HepG2 (cell line): ENCODE data around the gene CTNNA2. TPM values are rescaled to one million over a fixed set of nuclear protein-coding genes. Genes with fewer than 3 reads are reported as not detected.
A peak's percentile ranks its signal among the peaks of the same experiment; 100 is the strongest.

Experiments used
- ATAC-seq: fragments of 200-7000 bp; cut with Tn5 transposase; 3 replicates; pipeline ENCODE4 v1.9.1; 2020; ENCODE audit warnings: mild to moderate bottlenecking, moderate library complexity
- BruUV-seq: library from RNA; stranded (reverse); fragments of 400-500 nt; replicated peaks from 2 replicates; lab custom pipeline; 2021; lab: Mats Ljungman, UMichigan
- CTCF ChIA-PET: fragments of 300-600 bp; formaldehyde crosslinking; extraction: SDS; loops from one replicate; lab custom pipeline; 2021; ENCODE audit warnings: low total read pairs, inconsistent platforms, low intra/inter-chr PET ratio; lab: Yijun Ruan, JAX
- POLR2A ChIA-PET: fragments of 350-600 bp; sonication (Branson Sonifier 250); formaldehyde crosslinking; loops from one replicate; lab custom pipeline; 2020; ENCODE audit warnings: antibody characterized with exemption, inconsistent platforms; lab: Yijun Ruan, JAX
- DNase-seq: peaks from one replicate; pipeline ENCODE4 v3.0.0-alpha.2; 2015; ENCODE audit warnings: low spot score
- FAIRE-seq: peaks from 3 replicates; lab custom pipeline; 2011; peaks lifted over from hg19 to GRCh38; lab: Jason Lieb, UNC
- H2AFZ ChIP-seq: one replicate; pipeline ENCODE4 v1.6.1; 2011; ENCODE audit warnings: low read length, inconsistent platforms
- H3K27ac ChIP-seq: fragments of 300-600 bp; 3 replicates; pipeline ENCODE4 v1.8.0; 2011; ENCODE audit warnings: mixed run types, mild to moderate bottlenecking, mixed read lengths, low read length, inconsistent platforms; ENCODE audit not compliant: insufficient read depth; ENCODE audit errors: extremely low read length
- H3K27me3 ChIP-seq, 2 experiments: fragments of 200-600 bp in 1 of 2; 2 replicates in 1 of 2; 3 replicates in 1 of 2; pipeline versions ENCODE4 v1.6.0 to v1.8.0; 2011; ENCODE audit warnings: low read length in 2 of 2, mild to moderate bottlenecking in 2 of 2, moderate library complexity in 2 of 2, inconsistent platforms in 1 of 2; ENCODE audit not compliant: insufficient read depth in 2 of 2, control insufficient read depth in 1 of 2
- H3K36me3 ChIP-seq, 2 experiments: fragments of 200-600 bp in 1 of 2; replicated peaks in 1 of 2; 2 replicates in 1 of 2; 3 replicates in 1 of 2; pipeline versions ENCODE4 v1.5.1 to v1.8.0; 2011; ENCODE audit warnings: low read length in 2 of 2, inconsistent platforms in 1 of 2; ENCODE audit not compliant: insufficient read depth in 2 of 2, control insufficient read depth in 1 of 2
- H3K4me1 ChIP-seq: 2 replicates; pipeline ENCODE4 v1.5.1; 2012; ENCODE audit warnings: low read length, inconsistent platforms; ENCODE audit not compliant: insufficient read depth
- H3K4me2 ChIP-seq: 2 replicates; pipeline ENCODE4 v1.6.0; 2011; ENCODE audit warnings: low read depth, low read length, inconsistent platforms
- H3K4me3 ChIP-seq, 3 experiments: fragments of 200-600 bp in 1 of 3; sonication (generic), shearing (Covaris generic) in 1 of 3; replicated peaks in 1 of 3; 2 replicates each; pipeline ENCODE4 v1.5.1; 2011 to 2016; ENCODE audit warnings: low read length in 3 of 3, inconsistent platforms in 2 of 3, low read depth in 2 of 3, mild to moderate bottlenecking in 2 of 3, control low read depth in 1 of 3, mixed read lengths in 1 of 3; ENCODE audit not compliant: insufficient read depth in 1 of 3
- H3K79me2 ChIP-seq: one replicate; pipeline ENCODE4 v1.6.1; 2011; ENCODE audit warnings: low read length, inconsistent platforms; ENCODE audit not compliant: insufficient read depth
- H3K9ac ChIP-seq: 2 replicates; pipeline ENCODE4 v1.6.0; 2011; ENCODE audit warnings: mild to moderate bottlenecking, low read depth, low read length, inconsistent platforms; ENCODE audit not compliant: insufficient read depth
- H3K9me3 ChIP-seq: 2 replicates; pipeline ENCODE4 v1.5.1; 2012; ENCODE audit warnings: mild to moderate bottlenecking, low read length
- H4K20me1 ChIP-seq: 2 replicates; pipeline ENCODE4 v1.6.0; 2011; ENCODE audit warnings: inconsistent platforms, mild to moderate bottlenecking, low read length, moderate library complexity; ENCODE audit not compliant: insufficient read depth
- EZH2 ChIP-seq: conservative IDR thresholded peaks from 2 replicates; pipeline ENCODE4 v1.6.1; 2012; ENCODE audit warnings: mild to moderate bottlenecking, low read depth, low read length, moderate library complexity
- RFXANK ChIP-seq: IDR thresholded peaks from 2 replicates; pipeline ENCODE4 v1.6.1; 2016
- SUZ12 ChIP-seq: fragments of 150-350 bp; IDR thresholded peaks from 2 replicates; pipeline ENCODE4 v1.6.1; 2014; ENCODE audit warnings: low read depth, low read length
- XRCC5 ChIP-seq: fragments of 200-400 bp; formaldehyde crosslinking; optimal IDR thresholded peaks from 2 replicates; pipeline ENCODE3; 2017; ENCODE audit warnings: mild to moderate bottlenecking, low read length
- ZMYM4 ChIP-seq: sonication (generic); formaldehyde crosslinking; IDR thresholded peaks from 2 replicates; pipeline ENCODE4 v1.8.1; 2023; ENCODE audit warnings: mild to moderate bottlenecking, missing genetic modification reagents
- ZNF841 ChIP-seq: sonication (generic); formaldehyde crosslinking; IDR thresholded peaks from 2 replicates; pipeline ENCODE4 v1.8.1; 2023; ENCODE audit warnings: missing genetic modification reagents, borderline replicate concordance
- WGBS: methylation state at CpG from one replicate; pipeline ENCODE4 v1.1.6; 2017; ENCODE audit warnings: low lambda C conversion rate; 5-methylcytosine and 5-hydroxymethylcytosine counted together
- in situ Hi-C: cut with HindIII; loops from 2 replicates; pipeline ENCODE4 v1.10.0; 2017; ENCODE audit warnings: low pct_unique_long_range_greater_than_20kb; ENCODE audit not compliant: extremely low pct_ligation_motif_present
- intact Hi-C: fragments of 100-400 bp; cut with micrococcal nuclease; formaldehyde crosslinking; loops from one replicate; pipeline ENCODE4 v1.10.0; 2022; ENCODE audit not compliant: unreplicated experiment
- polyA plus RNA-seq, 8 experiments: library from polyadenylated mRNA; depleted of rRNA in 3 of 8; stranded (reverse) in 7 of 8; unstranded in 1 of 8; fragments of >200 nt; fragmentation: Illumina TruSeq in 4 of 8; extraction: Trizol in 4 of 8; gene quantifications; 2 replicates each; pipeline versions ENCODE4 v1.2.1 to v1.2.3, GENCODE V29; 2011 to 2016; ENCODE audit warnings: low read depth in 4 of 8, missing spikeins in 1 of 8, mixed read lengths in 1 of 8; ENCODE audit not compliant: insufficient read depth in 1 of 8
- total RNA-seq, 5 experiments: library from RNA; depleted of rRNA; stranded (reverse); fragments of >200 nt; fragmentation: Illumina TruSeq; extraction: Trizol; gene quantifications; 2 replicates each; pipeline ENCODE4 v1.2.3, GENCODE V29; 2016; ENCODE audit warnings: low read depth in 1 of 5

Gene CTNNA2
- total and polyA plus RNA-seq, 2 of the 13 experiments (the other 11 are each of a cell fraction or from before 2014, with no cell fraction given): not detected

- ATAC-seq (peak; percentile 85), FAIRE-seq (no peak), DNase-seq (no peak)
- BruUV-seq: no TSS peak
- no peaks in the 10 kb centered on the region for H3K4me1 ChIP-seq
- intact Hi-C loops: no loop called here
- no peaks in the 10 kb centered on the region for H3K36me3 ChIP-seq
- peaks cover 2 to 38% of the 10 kb centered on the region in 2 experiments; a peak in 3 of 5 replicates for H3K27me3 ChIP-seq
- no peak within 1 kb of the TSS for H3K9ac ChIP-seq
- CTCF ChIA-PET: no interaction called here
- TF ChIP-seq ZNF841 (CRISPR knock-in tag): no peak
- no peak for TF ChIP-seq XRCC5
- peak; percentile 65; the same call in 1 of the 2 replicates for TF ChIP-seq EZH2
- no peak for TF ChIP-seq RFXANK
- WGBS: 3% methylated on average over 24 of the region's 64 CpGs
- in situ Hi-C loops: no loop called here
- H4K20me1 ChIP-seq: no peaks in the 10 kb centered on the region
- H3K79me2 ChIP-seq: no peaks in the 10 kb centered on the region
- no peaks in the 10 kb centered on the region for H3K9me3 ChIP-seq
- peak within 1 kb of the TSS in 2 of 3 experiments; percentile 23 to 56; a peak in 2 of 6 replicates for H3K4me3 ChIP-seq
- POLR2A ChIA-PET: no interaction called here
- H3K27ac ChIP-seq: no peak within 1 kb of the TSS
- H3K4me2 ChIP-seq: peak within 1 kb of the TSS; percentile 72
- no peak within 1 kb of the TSS for H2AFZ ChIP-seq
These were observed 791.3 kb downstream of the CTNNA2 start, which contains the start of gene LRRTM1 for GRCh38 chr2:80303909-80304837. Gene LRRTM1 (minus strand): TSS chr2:80304752. CDS start chr2:80303819, 933 bp downstream.

GRCh38 chr2:80311304-80311703 lies 798.5 kb downstream of the CTNNA2 start:
- no peaks in the 10 kb centered on the region for H3K4me1 ChIP-seq
- no TSS peak for BruUV-seq
- no peak for TF ChIP-seq ZMYM4 (CRISPR knock-in tag)
- no peak for TF ChIP-seq SUZ12
- H3K27me3 ChIP-seq: no peaks in the 10 kb centered on the region
- no peak overlapping the region for H3K9ac ChIP-seq
- no peaks in the 10 kb centered on the region for H4K20me1 ChIP-seq
- ChIA-PET POLR2A (no interaction called here), CTCF (no interaction called here)
- FAIRE-seq (no peak), ATAC-seq (no peak), DNase-seq (no peak)
- no peak overlapping the region for H3K4me2 ChIP-seq
- H3K9me3 ChIP-seq: 0 out of 2 replicates have a peak, but pooled peaks cover 5% of the 10 kb centered on the region
- in situ Hi-C loops (no loop called here), intact Hi-C loops (no loop called here)
- 32% methylated on average over 3 of the region's 3 CpGs for WGBS
- H3K27ac ChIP-seq: no peak overlapping the region
- H2AFZ ChIP-seq: no peak overlapping the region
- no peak overlapping the region for H3K4me3 ChIP-seq
- H3K36me3 ChIP-seq: no peaks in the 10 kb centered on the region
- H3K79me2 ChIP-seq: no peaks in the 10 kb centered on the region
